HEK293 (cell line): ENCODE results near the gene HNRNPUL2.

Experiments
- GLIS2 ChIP-seq: fragments of 450-650 bp; formaldehyde crosslinking; IDR thresholded peaks from 2 replicates; pipeline ENCODE4 v1.5.1; 2016; ENCODE audit warnings: missing biosample characterization, missing genetic modification characterization
- HOXD13 ChIP-seq: sonication (generic); formaldehyde crosslinking; IDR thresholded peaks from 2 replicates; pipeline ENCODE4 v1.8.0; 2022; ENCODE audit warnings: missing genetic modification reagents, borderline replicate concordance
- KLF7 ChIP-seq: fragments of 450-650 bp; formaldehyde crosslinking; IDR thresholded peaks from 2 replicates; pipeline ENCODE4 v1.5.1; 2016; ENCODE audit warnings: missing biosample characterization, missing genetic modification characterization, borderline replicate concordance
- KLF8 ChIP-seq: fragments of 450-650 bp; formaldehyde crosslinking; IDR thresholded peaks from 2 replicates; pipeline ENCODE4 v1.5.1; 2016; ENCODE audit warnings: missing biosample characterization, missing genetic modification characterization
- PRDM1 ChIP-seq: fragments of 450-650 bp; formaldehyde crosslinking; IDR thresholded peaks from 2 replicates; pipeline ENCODE4; 2016; ENCODE audit warnings: missing biosample characterization, missing genetic modification characterization
- RBAK ChIP-seq: fragments of 450-650 bp; formaldehyde crosslinking; IDR thresholded peaks from 2 replicates; pipeline ENCODE4 v1.5.1; 2016; ENCODE audit warnings: missing biosample characterization, missing genetic modification characterization
- REST ChIP-seq: fragments of 450-650 bp; formaldehyde crosslinking; IDR thresholded peaks from 2 replicates; pipeline ENCODE4 v1.5.1; 2016; ENCODE audit warnings: missing biosample characterization, missing genetic modification characterization
- SP7 ChIP-seq: fragments of 450-650 bp; formaldehyde crosslinking; IDR thresholded peaks from 2 replicates; pipeline ENCODE4 v1.5.1; 2016; ENCODE audit warnings: missing biosample characterization, missing genetic modification characterization
- TCF7L2 ChIP-seq: IDR thresholded peaks from 2 replicates; pipeline ENCODE4 v1.6.1; 2011; ENCODE audit warnings: low read depth, mild to moderate bottlenecking, inconsistent platforms, low read length, moderate library complexity, borderline replicate concordance
- YY1 ChIP-seq: fragments of 450-650 bp; formaldehyde crosslinking; IDR thresholded peaks from 2 replicates; pipeline ENCODE4 v1.5.1; 2018; ENCODE audit warnings: missing biosample characterization, missing genetic modification characterization
- YY2 ChIP-seq: fragments of 450-650 bp; formaldehyde crosslinking; IDR thresholded peaks from 2 replicates; pipeline ENCODE4 v1.5.1; 2016; ENCODE audit warnings: missing biosample characterization, missing genetic modification characterization
- ZBTB17 ChIP-seq: fragments of 450-650 bp; formaldehyde crosslinking; IDR thresholded peaks from 2 replicates; pipeline ENCODE4 v1.5.1; 2016; ENCODE audit warnings: missing biosample characterization, missing genetic modification characterization
- ZBTB44 ChIP-seq: fragments of 450-650 bp; IDR thresholded peaks from 2 replicates; pipeline ENCODE4 v1.5.1; 2018; ENCODE audit warnings: missing biosample characterization, mild to moderate bottlenecking, missing genetic modification characterization
- ZBTB49 ChIP-seq: fragments of 450-650 bp; formaldehyde crosslinking; IDR thresholded peaks from 2 replicates; pipeline ENCODE4 v1.5.1; 2016; ENCODE audit warnings: missing biosample characterization, missing genetic modification characterization, low read depth
- ZBTB7A ChIP-seq: fragments of 450-650 bp; formaldehyde crosslinking; IDR thresholded peaks from 2 replicates; pipeline ENCODE4 v1.5.1; 2016; ENCODE audit warnings: low read depth, missing biosample characterization, missing genetic modification characterization
- ZNF114 ChIP-seq: fragments of 450-650 bp; formaldehyde crosslinking; IDR thresholded peaks from 2 replicates; pipeline ENCODE4 v1.5.0; 2017; ENCODE audit warnings: missing biosample characterization, missing genetic modification characterization
- ZNF133 ChIP-seq: fragments of 450-650 bp; formaldehyde crosslinking; IDR thresholded peaks from 2 replicates; pipeline ENCODE4 v1.5.1; 2016; ENCODE audit warnings: missing biosample characterization, missing genetic modification characterization
- ZNF140 ChIP-seq: fragments of 450-650 bp; formaldehyde crosslinking; IDR thresholded peaks from 2 replicates; pipeline ENCODE4 v1.5.1; 2016; ENCODE audit warnings: missing biosample characterization, missing genetic modification characterization
- ZNF146 ChIP-seq: fragments of 450-650 bp; formaldehyde crosslinking; IDR thresholded peaks from 2 replicates; pipeline ENCODE4 v1.5.1; 2016; ENCODE audit warnings: missing biosample characterization, missing genetic modification characterization
- ZNF155 ChIP-seq: fragments of 450-650 bp; formaldehyde crosslinking; IDR thresholded peaks from 2 replicates; pipeline ENCODE4 v1.5.1; 2016; ENCODE audit warnings: missing biosample characterization, missing genetic modification characterization
- ZNF157 ChIP-seq: fragments of 450-650 bp; formaldehyde crosslinking; IDR thresholded peaks from 2 replicates; pipeline ENCODE4 v1.5.1; 2016; ENCODE audit warnings: missing biosample characterization, missing genetic modification characterization
- ZNF223 ChIP-seq: fragments of 450-650 bp; formaldehyde crosslinking; IDR thresholded peaks from 2 replicates; pipeline ENCODE4 v1.5.1; 2016; ENCODE audit warnings: missing biosample characterization, missing genetic modification characterization
- ZNF24 ChIP-seq: fragments of 450-650 bp; formaldehyde crosslinking; IDR thresholded peaks from 2 replicates; pipeline ENCODE4 v1.5.1; 2016; ENCODE audit warnings: missing biosample characterization, missing genetic modification characterization
- ZNF302 ChIP-seq: fragments of 450-650 bp; formaldehyde crosslinking; IDR thresholded peaks from 2 replicates; pipeline ENCODE4 v1.5.1; 2016; ENCODE audit warnings: missing biosample characterization, missing genetic modification characterization, low read depth
- ZNF530 ChIP-seq: fragments of 450-650 bp; formaldehyde crosslinking; IDR thresholded peaks from 2 replicates; pipeline ENCODE4 v1.5.1; 2016; ENCODE audit warnings: low read depth, missing biosample characterization, missing genetic modification characterization
- ZNF544 ChIP-seq: fragments of 450-650 bp; formaldehyde crosslinking; IDR thresholded peaks from 2 replicates; pipeline ENCODE4 v1.5.0; 2017; ENCODE audit warnings: missing biosample characterization, missing genetic modification characterization
- ZNF600 ChIP-seq: fragments of 450-650 bp; formaldehyde crosslinking; IDR thresholded peaks from 2 replicates; pipeline ENCODE4 v1.5.1; 2016; ENCODE audit warnings: missing biosample characterization, missing genetic modification characterization
- ZNF670 ChIP-seq: fragments of 450-650 bp; formaldehyde crosslinking; IDR thresholded peaks from 2 replicates; pipeline ENCODE4 v1.5.1; 2016; ENCODE audit warnings: missing biosample characterization, missing genetic modification characterization, low read depth
- ZNF704 ChIP-seq: fragments of 450-650 bp; formaldehyde crosslinking; IDR thresholded peaks from 2 replicates; pipeline ENCODE4 v1.5.1; 2016; ENCODE audit warnings: missing biosample characterization, missing genetic modification characterization
- ZNF707 ChIP-seq: fragments of 450-650 bp; formaldehyde crosslinking; IDR thresholded peaks from 2 replicates; pipeline ENCODE4 v1.5.1; 2016; ENCODE audit warnings: missing biosample characterization, missing genetic modification characterization
- ZNF792 ChIP-seq: fragments of 450-650 bp; formaldehyde crosslinking; IDR thresholded peaks from 2 replicates; pipeline ENCODE4 v1.5.1; 2016; ENCODE audit warnings: missing biosample characterization, missing genetic modification characterization
- TF ChIP-seq, protein P1 (sequence below): fragments of 450-650 bp; IDR thresholded peaks from 2 replicates; pipeline ENCODE4 v1.5.1; 2018; ENCODE audit warnings: missing biosample characterization, missing genetic modification characterization

HNRNPUL2 gene

DNA sequence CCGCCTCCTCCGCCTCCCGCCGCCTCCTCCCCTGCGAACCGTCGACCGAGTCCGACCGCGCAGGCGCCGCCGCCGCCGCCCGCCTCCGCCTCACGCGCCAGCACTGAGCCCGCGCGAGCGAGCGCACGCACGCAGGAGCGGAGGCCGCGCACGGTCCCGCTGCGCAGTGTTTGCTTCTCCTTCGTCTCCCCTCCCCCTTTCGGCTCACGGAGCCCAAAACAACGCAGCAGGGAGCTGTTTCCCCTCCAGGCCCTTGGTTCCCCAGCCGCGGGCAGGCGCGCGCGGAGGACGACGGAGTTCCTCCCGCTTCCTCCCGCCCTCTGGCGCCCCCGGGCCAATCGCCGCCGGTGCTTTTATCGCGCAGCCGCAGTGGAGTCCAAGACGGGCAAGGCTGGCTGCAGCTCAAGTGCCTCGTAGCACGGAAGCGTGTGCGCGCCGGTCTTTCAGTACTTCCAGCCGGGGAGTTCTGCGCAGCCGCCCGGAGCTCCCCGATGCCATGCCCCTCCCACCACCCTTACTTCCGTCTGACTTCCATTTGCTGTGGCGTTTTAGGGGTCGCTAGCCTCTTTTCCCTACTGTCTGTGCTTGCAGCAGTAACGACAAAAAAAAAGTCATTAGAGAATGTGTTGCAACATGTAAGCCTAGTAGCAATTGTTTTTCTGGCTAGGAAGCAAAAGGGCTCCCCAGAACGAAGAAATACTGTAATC is at the start of gene HNRNPUL2 (continued):
- TF ChIP-seq REST (tag by site-specific recombination) (no peak), TCF7L2 (no peak), ZNF670 (tag by site-specific recombination) (no peak), YY2 (tag by site-specific recombination) (no peak), SP7 (tag by site-specific recombination) (0 out of 2 replicates have a peak, but pooled peaks have one; percentile 64), ZBTB7A (no peak), ZNF707 (tag by site-specific recombination) (no peak), ZNF133 (no peak), ZNF792 (tag by site-specific recombination) (no peak), ZNF530 (tag by site-specific recombination) (no peak), ZNF114 (tag by site-specific recombination) (no peak), KLF7 (tag by site-specific recombination) (no peak), YY1 (tag by site-specific recombination) (no peak), KLF8 (0 out of 2 replicates have a peak, but pooled peaks have one; percentile 40), ZNF704 (no peak), ZNF302 (tag by site-specific recombination) (no peak), PRDM1 (no peak), ZNF155 (tag by site-specific recombination) (no peak), ZNF24 (tag by site-specific recombination) (no peak; the same call in 1 of the 2 replicates), HOXD13 (CRISPR knock-in tag) (no peak), ZNF600 (tag by site-specific recombination) (0 out of 2 replicates have a peak, but pooled peaks have one; percentile 53), ZNF140 (tag by site-specific recombination) (no peak), RBAK (tag by site-specific recombination) (no peak), ZBTB17 (tag by site-specific recombination) (no peak; the same call in 1 of the 2 replicates), ZBTB49 (tag by site-specific recombination) (no peak), GLIS2 (tag by site-specific recombination) (no peak), ZNF544 (tag by site-specific recombination) (no peak), ZNF146 (tag by site-specific recombination) (no peak), ZBTB44 (tag by site-specific recombination) (0 out of 2 replicates have a peak, but pooled peaks have one; percentile 41), ZNF157 (no peak), ZNF223 (tag by site-specific recombination) (no peak)
- TF ChIP-seq, protein P1, sequence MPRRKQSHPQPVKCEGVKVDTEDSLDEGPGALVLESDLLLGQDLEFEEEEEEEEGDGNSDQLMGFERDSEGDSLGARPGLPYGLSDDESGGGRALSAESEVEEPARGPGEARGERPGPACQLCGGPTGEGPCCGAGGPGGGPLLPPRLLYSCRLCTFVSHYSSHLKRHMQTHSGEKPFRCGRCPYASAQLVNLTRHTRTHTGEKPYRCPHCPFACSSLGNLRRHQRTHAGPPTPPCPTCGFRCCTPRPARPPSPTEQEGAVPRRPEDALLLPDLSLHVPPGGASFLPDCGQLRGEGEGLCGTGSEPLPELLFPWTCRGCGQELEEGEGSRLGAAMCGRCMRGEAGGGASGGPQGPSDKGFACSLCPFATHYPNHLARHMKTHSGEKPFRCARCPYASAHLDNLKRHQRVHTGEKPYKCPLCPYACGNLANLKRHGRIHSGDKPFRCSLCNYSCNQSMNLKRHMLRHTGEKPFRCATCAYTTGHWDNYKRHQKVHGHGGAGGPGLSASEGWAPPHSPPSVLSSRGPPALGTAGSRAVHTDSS (tag by site-specific recombination) = no peak
